Measurements from ENCODE around the gene ARAP2.

DNA sequence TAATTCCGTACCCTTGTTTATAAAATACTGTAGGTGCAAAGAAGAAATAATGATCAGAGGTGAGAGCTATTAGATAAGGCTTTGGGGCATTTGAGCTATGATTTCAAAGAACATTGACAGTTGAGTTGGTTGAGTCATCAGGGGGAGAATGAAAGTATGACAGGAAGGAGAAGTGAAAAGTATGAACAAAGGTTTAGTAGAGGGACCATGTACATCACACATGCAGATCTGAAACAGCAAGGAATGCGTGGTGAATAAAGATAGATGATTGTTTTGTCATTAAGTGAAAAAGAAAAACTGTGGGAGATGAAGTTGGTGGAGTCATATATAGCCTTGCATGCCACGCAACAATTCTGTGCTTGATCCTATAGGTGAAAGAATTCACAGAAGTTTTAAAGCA, 163.1 kb downstream of the ARAP2 start:
- no peak for TF ChIP-seq POLR2A (IDR thresholded peaks at IDR 0.05)
- TF ChIP-seq, protein P1, sequence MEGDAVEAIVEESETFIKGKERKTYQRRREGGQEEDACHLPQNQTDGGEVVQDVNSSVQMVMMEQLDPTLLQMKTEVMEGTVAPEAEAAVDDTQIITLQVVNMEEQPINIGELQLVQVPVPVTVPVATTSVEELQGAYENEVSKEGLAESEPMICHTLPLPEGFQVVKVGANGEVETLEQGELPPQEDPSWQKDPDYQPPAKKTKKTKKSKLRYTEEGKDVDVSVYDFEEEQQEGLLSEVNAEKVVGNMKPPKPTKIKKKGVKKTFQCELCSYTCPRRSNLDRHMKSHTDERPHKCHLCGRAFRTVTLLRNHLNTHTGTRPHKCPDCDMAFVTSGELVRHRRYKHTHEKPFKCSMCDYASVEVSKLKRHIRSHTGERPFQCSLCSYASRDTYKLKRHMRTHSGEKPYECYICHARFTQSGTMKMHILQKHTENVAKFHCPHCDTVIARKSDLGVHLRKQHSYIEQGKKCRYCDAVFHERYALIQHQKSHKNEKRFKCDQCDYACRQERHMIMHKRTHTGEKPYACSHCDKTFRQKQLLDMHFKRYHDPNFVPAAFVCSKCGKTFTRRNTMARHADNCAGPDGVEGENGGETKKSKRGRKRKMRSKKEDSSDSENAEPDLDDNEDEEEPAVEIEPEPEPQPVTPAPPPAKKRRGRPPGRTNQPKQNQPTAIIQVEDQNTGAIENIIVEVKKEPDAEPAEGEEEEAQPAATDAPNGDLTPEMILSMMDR (IDR thresholded peaks at IDR 0.05) = no peak
